SW 1271 (cell line): ENCODE data around the gene MRI1.
"Not testable (repeated sequence)": the region's sequence is repeated elsewhere in the genome, so short reads cannot be mapped to it uniquely, and the experiment has no call there.

ENCODE experiments used
- DNase-seq, 2 experiments: peaks; one replicate each; lab custom pipeline; 2025; lab: John Stamatoyannopoulos, UW

The MRI1 gene

GRCh38 chr19:13761423-13761822 lies 2.9 kb upstream of the MRI1 start:
- peak in 1 of 2 experiments; percentile 14 for DNase-seq

GRCh38 chr19:13762635-13763235 lies 1.6 kb upstream of the MRI1 start:
- DNase-seq, result no peak

- DNase-seq, result no peak
Observed at GRCh38 chr19:13763265-13763664, 1.1 kb upstream of the MRI1 start.

- no peak for DNase-seq
Observed at GRCh38 chr19:13764821-13765394, 586 bp downstream of the MRI1 start.

GRCh38 chr19:13765395-13766094 lies 1.2 kb downstream of the MRI1 start:
- DNase-seq, result no peak

DNA sequence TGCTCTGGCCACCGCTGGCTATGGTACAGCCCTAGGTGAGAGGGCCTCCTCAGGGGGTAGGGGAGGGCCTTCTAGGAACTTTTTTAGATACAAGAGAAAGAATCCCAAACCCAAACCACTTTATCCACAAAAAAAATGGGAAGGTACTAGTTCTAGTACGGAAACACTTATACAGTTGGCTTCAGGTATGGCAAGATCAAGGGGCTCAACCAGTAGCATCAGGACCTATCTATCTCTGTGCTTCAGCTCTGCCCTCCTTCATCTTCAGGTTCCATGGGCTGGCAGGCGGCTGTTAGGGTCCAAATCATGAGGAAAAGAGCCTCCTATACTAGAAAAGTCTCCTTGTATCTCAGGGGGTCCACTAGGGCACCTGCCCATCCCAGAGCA lies 1.8 kb downstream of the MRI1 start:
- no peak for DNase-seq

DNA sequence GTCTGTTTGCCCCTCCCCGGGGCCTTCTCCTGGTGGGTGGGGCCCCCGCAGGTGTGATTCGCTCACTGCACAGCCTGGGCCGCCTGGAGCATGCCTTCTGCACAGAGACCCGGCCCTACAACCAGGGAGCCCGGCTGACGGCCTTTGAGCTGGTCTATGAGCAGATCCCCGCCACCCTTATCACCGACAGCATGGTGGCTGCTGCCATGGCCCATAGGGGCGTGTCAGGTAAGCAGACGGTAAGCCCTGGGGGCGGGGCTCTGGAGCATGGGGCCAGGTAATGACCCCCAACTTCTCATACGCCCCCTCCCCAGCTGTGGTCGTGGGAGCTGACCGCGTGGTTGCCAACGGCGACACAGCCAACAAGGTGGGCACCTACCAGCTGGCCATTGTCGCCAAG lies 4.2 kb downstream of the MRI1 start:
- DNase-seq, result no peak

DNA sequence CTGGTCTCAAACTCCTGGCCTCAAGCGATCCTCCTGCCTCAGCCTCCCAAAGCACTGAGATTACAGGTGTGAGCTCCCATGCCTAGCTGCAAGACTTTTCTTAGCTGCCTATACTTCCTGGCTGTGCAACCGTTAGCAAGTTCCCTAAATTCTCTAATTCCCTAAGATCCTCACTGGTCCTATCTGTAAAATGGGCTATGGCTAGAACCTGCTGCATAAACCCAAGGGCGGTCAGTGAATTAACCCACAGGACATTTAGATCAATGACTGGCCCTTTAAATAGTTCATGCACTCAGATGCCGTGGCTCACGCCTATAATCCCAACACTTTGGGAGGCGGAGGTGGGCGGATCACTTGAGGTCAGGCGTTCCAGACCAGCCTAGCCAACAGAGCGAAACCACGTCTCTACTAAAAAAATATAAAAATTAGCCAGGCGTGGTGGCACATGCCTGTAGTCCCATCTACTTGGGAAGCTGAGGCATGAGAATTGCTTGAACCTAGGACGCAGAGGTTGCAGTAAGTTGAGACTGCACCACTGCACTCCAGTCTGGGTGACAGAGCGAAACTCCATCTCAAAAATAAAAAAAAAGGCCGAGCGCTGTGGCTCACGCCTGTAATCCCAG lies 5.8 kb downstream of the MRI1 start:
- DNase-seq, result no peak

DNA sequence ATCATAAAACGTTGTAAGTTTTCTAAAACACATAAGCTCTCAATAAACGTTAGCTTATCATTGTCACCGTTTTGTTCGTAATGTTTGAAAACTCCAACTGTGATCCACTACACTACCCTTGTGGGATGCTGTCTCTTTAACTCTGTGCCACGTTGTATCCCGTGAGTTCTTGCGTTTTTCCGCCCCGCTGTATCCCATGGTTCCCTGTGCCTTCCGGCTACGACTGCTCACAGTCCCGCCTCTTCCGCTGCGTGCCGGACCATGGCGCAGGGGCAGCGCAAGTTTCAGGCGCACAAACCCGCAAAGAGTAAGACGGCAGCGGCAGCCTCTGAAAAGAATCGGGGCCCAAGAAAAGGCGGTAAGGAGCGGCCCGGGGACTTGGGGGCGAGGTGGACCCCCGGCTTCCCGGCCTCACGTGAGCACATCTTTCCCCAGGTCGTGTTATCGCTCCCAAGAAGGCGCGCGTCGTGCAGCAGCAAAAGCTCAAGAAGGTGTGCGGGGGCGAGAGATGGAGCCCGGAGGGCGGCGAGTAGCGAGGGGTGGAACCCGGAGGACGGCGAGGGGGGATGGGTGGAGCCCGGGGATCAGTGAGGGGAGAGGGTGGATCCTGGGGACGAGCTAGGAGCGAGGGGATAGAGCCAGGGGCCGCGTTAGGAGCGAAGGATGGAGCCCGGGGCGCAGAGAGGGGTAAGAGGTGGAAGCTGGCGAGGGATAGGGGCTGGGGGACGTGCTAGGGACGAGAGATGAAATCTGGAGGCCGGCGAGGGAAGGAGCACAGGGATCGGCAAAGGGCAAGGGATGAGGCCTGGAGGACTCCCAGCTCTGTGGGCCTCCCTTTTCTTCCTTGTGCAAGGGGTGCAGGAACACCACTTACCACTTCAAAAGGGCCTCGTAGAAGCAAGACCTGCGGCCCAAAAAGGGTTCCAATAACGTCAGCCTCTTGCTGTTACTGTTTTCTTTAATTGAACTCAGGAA lies 10.2 kb downstream of the MRI1 start, which contains the start of gene C19orf53:
Gene C19orf53 (plus strand): TSS at position 240 of the 975 bp plus-strand sequence. CDS start 22 bp downstream, at position 262.
- peak; percentile 78 to 90 for DNase-seq

DNA sequence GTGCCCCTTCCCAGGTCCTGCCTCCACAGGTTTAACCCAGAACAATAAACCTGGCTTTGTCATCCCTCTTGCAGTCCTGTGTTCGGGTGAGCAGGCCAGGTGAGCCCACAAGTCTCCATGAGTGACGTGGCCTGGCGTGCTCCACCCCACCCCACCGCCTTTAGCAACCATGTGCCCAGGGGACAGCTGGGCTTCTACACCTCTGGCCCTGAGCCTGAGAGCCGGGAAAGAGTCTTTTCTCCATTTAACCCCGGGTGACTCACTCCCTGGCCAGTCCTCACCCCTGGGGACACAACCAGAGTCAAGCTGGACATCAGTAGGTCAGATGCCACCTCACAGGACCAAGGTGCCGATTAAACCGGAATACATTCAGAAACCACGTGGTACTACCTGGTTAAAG lies 14.1 kb downstream of the MRI1 start:
- DNase-seq, result no peak

DNA sequence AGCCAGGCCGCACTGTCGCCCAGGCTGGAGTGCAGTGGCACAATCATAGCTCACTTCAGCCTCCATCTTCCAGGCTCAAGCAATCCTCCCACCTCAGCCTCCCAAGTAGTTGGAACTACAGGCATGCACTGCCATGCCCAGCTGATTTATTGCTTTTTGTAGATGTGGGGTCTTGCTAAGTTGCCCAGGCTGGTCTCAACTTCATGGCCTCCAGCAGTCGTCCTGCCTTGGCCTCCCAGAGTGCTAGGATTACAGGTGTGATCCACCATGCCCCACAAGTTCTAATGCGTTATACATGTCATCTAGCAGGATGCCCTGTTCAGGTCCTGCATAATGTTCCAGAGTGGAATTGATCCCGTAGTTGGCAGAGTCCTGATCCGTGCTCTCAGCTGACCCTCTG lies 14.5 kb downstream of the MRI1 start:
- no peak for DNase-seq

DNA sequence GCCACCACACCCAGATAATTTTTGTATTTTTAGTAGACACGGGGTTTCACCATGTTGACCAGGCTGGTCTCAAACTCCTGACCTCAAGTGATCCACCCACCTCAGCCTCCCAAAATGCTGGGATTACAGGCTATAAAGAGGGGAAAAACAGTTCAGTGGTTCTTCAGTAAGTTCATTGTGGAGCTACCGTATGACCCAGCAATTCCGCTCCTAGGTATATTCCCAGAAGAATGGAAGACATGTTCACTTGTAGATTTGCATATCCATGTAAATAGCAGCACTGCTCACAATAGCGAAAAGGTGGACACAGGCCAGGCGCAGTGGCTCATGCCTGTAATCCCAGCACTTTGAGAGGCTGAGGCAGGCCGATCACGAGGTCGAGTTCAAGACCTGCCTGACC lies 15.5 kb downstream of the MRI1 start:
- not testable (repeated sequence) for DNase-seq

DNA sequence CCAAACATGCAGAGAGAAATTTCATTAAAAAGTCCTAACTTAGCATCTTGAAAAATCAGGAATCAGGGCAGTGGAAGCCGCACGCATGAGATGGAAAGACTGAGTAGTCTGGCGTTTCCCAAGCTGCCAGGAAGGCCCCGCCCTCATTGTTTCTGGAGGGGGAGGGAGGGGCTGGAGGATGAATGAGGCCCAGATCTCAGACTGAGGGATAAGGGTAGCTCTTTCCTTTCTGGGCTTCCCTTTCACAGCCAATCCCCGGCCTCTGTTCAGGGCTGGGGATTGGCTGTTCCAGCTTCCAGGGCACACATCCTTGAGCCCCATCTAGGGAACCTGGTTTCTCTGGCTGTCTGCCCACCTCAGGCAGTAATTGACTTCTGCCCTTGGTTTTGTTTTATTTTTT lies 17.2 kb downstream of the MRI1 start:
- DNase-seq, result no peak

DNA sequence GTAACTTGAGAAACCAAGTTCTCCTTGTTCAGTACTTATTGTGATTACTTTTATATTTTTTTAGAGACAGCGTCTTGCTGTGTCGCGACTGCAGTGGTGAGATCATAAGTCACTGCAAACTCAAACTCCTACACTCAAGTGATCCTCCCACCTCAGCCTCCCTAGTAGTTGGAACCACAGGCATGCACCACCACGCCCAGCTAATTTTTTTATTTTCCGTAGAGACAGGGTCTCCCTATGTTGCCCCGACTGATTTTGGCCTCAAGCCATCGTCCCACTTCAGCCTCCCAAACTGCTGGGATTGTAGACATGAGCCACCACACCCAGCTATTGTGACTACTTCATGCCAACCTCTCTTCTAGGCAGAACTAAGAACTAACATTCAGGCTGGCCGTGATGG lies 18.2 kb downstream of the MRI1 start:
- no peak for DNase-seq

GRCh38 chr19:13783565-13784500 lies 19.5 kb downstream of the MRI1 start:
- no peak for DNase-seq

GRCh38 chr19:13784731-13785452 lies 20.6 kb downstream of the MRI1 start:
- DNase-seq, result no peak

DNA sequence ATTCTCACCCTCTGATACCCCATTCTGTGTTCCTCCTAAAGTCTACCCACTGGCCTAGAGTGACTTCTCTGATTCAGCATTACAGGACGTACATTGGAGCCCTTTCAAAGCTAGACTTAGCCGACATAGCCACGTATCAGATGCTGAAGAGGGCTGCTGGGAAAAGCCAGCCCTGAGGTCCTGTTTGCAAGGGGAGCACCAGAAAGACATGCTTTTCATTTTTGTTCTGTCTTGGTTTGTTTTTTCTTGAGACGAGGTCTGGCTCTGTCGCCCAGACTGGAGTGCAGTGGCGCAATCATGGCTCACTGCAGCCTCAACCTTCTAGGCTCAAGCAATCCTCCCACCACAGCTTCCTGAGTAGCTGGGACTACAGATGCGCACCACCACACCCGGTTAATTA lies 24.7 kb downstream of the MRI1 start:
- no peak for DNase-seq

DNA sequence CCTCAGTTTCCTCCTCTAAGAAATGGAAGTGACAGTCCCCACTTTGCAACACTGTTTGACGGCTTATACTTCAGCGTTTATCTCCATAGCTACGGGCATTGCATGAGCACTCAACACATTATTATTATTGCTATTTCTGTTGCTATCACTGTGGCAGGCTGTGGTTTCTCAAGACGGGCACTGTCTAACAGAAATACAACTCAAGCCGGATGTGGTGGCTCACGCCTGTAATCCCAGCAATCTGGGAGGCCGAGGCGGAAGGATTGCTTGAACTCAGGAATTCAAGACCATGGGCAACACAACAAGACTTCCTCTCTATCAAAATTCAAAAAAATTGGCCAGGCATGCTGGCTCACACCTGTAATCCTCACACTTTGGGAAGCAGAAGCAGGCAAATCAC lies 26.0 kb downstream of the MRI1 start:
- DNase-seq, result peak in 1 of 2 experiments; percentile 38

DNA sequence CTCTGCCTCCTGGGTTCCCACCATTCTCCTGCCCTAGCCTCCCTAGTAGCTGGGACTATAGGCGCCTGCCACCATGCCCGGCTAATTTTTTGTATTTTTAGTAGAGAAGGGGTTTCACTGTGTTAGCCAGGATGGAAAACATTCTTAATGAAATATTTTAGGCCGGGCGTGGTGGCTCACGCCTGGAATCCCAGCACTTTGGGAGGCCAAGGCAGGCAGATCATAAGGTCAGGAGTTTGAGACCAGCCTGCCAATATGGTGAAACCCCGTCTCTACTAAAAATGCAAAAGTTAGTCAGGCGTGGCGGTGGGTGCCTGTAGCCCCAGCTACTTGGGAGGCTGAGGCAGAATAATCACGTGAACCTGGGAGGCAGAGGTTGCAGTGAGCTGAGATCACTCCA lies 29.0 kb downstream of the MRI1 start:
- DNase-seq, result not testable (repeated sequence)

DNA sequence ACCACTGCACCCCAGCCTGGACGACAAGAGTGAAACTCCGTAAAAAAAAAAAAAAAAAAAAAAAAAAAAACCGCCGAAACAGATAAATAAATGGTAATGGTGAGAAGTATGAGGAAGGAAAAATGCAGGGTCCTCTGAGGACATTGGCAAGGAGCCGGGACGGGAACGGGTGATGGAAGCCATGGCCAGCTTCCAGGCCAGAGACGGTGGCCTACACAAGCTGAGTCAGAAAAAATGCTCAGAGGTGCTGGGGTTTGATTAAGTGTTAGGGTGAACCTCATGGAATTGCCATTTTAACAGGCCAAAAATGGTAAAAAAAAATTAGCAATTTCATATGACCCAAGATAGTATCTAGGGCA lies 30.1 kb downstream of the MRI1 start:
- no peak for DNase-seq
